ENCODE data around the gene PEMT.
"Not testable (repeated sequence)": the region's sequence is repeated elsewhere in the genome, so short reads cannot be mapped to it uniquely, and the experiment has no call there.

The PEMT gene

GRCh38 chr17:17476865-17477467, 114.5 kb downstream of the PEMT start, which contains the start of gene MED9:
Gene MED9 (plus strand): TSS chr17:17477000. CDS start chr17:17477042, 42 bp downstream.
- DNase-seq = peak; percentile 95

- DNase-seq = no peak
Measured at GRCh38 chr17:17474341-17474740, 117.2 kb downstream of the PEMT start.

GRCh38 chr17:17472333-17472920, 119.1 kb downstream of the PEMT start:
- DNase-seq = no peak

- DNase-seq = no peak
Measured at GRCh38 chr17:17469996-17470395, 121.5 kb downstream of the PEMT start.

- DNase-seq = no peak
Measured at GRCh38 chr17:17469358-17469757, 122.2 kb downstream of the PEMT start.

- no peak for DNase-seq
Measured at GRCh38 chr17:17468217-17469010, 123.1 kb downstream of the PEMT start.

- no peak for DNase-seq
Measured at GRCh38 chr17:17467720-17468119, 123.8 kb downstream of the PEMT start.

- DNase-seq = no peak
Measured at GRCh38 chr17:17467016-17467415, 124.5 kb downstream of the PEMT start.

GRCh38 chr17:17466511-17466910, 125.0 kb downstream of the PEMT start:
- no peak for DNase-seq

GRCh38 chr17:17465878-17466277, 125.6 kb downstream of the PEMT start:
- DNase-seq = not testable (repeated sequence)

- DNase-seq = no peak
Measured at GRCh38 chr17:17463821-17464220, 127.7 kb downstream of the PEMT start.

- no peak for DNase-seq
Measured at GRCh38 chr17:17462048-17462824, 129.3 kb downstream of the PEMT start.

GRCh38 chr17:17460038-17460437, 131.5 kb downstream of the PEMT start:
- DNase-seq = no peak

- no peak for DNase-seq
Measured at GRCh38 chr17:17457680-17458079, 133.8 kb downstream of the PEMT start.

- no peak for DNase-seq
Measured at GRCh38 chr17:17456251-17456650, 135.3 kb downstream of the PEMT start.

All from CD4-positive, alpha-beta T cell treated with Interleukin-12 subunit alpha and Interleukin-12 subunit beta, for 1 hour (primary cell).